ENCODE results near the gene EPB41L2.

GRCh38 chr6:130935978-130936377 is 127.1 kb downstream of the EPB41L2 start:
- no peak for TF ChIP-seq CTCF (IDR thresholded peaks at IDR 0.05; ENCODE audit: insufficient read depth, low read depth, low read length)
- no peak for TF ChIP-seq EZH2 (IDR thresholded peaks at IDR 0.05; ENCODE audit: insufficient read depth, low read length)
